ENCODE data around the gene MTHFD1. TPM values are rescaled to one million over a fixed set of nuclear protein-coding genes. Genes with fewer than 3 reads are reported as not detected.
"Not testable (repeated sequence)": the region's sequence is repeated elsewhere in the genome, so short reads cannot be mapped to it uniquely, and the experiment has no call there.

Gene MTHFD1
- total RNA-seq, 1 experiment from 2014 or later = 72.7 TPM

- intact Hi-C loops (cut with micrococcal nuclease) = no loop called here
- no TSS peak for BruUV-seq (replicated peaks)
Measured at GRCh38 chr14:64391986-64392385, 3.8 kb downstream of the MTHFD1 start.

GRCh38 chr14:64393189-64393726 lies 5.1 kb downstream of the MTHFD1 start:
- H3K27me3 Mint-ChIP-seq (ENCODE audit: insufficient read depth, unreplicated experiment); H3K9me3 Mint-ChIP-seq (ENCODE audit: unreplicated experiment); BruUV-seq (replicated peaks); intact Hi-C loops (cut with micrococcal nuclease); H3K27ac Mint-ChIP-seq (ENCODE audit: low read depth, unreplicated experiment); H3K4me3 Mint-ChIP-seq (ENCODE audit: unreplicated experiment); DNase-seq (ENCODE audit: unreplicated experiment): not testable (repeated sequence)
- Mint-ChIP-seq H3K4me1 (ENCODE audit: insufficient read depth, unreplicated experiment) (peaks cover 14% of the 10 kb centered on the region), H3K36me3 (ENCODE audit: insufficient read depth, unreplicated experiment) (peaks cover 36% of the 10 kb centered on the region)
- POLR2A ChIA-PET = interaction anchor here (0.6 to 1.4 kb wide), 2 partner anchors 11 to 47 kb away, joined by 3 read pairs; no protein-coding TSS in a partner anchor
- CTCF ChIA-PET = interaction anchor here (0.6 to 1.6 kb wide), 8 partner anchors 7 to 399 kb away, joined by 3 to 8 read pairs (median 4); no protein-coding TSS in a partner anchor

More at GRCh38 chr14:64391986-64392385, 3.8 kb downstream of the MTHFD1 start:
- H3K4me3 Mint-ChIP-seq (ENCODE audit: unreplicated experiment) = no peak overlapping the region
- H3K4me1 Mint-ChIP-seq (ENCODE audit: insufficient read depth, unreplicated experiment) = peaks cover 14% of the 10 kb centered on the region
- no peak for TF ChIP-seq CTCF (IDR thresholded peaks at IDR 0.05; ENCODE audit: unreplicated experiment)
- no peaks in the 10 kb centered on the region for H3K27me3 Mint-ChIP-seq (ENCODE audit: insufficient read depth, unreplicated experiment)
- ChIA-PET CTCF (interaction anchor here (0.6 to 1.3 kb wide), 3 partner anchors 8 to 120 kb away, joined by 3 to 4 read pairs (median 3); no protein-coding TSS in a partner anchor), POLR2A (interaction anchor here (0.6 to 1.4 kb wide), 3 partner anchors 10 to 71 kb away, joined by 3 read pairs; no protein-coding TSS in a partner anchor)
- peak overlapping the region; percentile 23 for H3K27ac Mint-ChIP-seq (ENCODE audit: low read depth, unreplicated experiment)
- no peak for DNase-seq (ENCODE audit: unreplicated experiment)
- H3K9me3 Mint-ChIP-seq (ENCODE audit: unreplicated experiment) = no peaks in the 10 kb centered on the region
- H3K36me3 Mint-ChIP-seq (ENCODE audit: insufficient read depth, unreplicated experiment) = peaks cover 41% of the 10 kb centered on the region

- H3K27me3 Mint-ChIP-seq (ENCODE audit: insufficient read depth, unreplicated experiment) = no peaks in the 10 kb centered on the region
- H3K9me3 Mint-ChIP-seq (ENCODE audit: unreplicated experiment) = no peaks in the 10 kb centered on the region
- intact Hi-C loops (cut with micrococcal nuclease) = no loop called here
- H3K36me3 Mint-ChIP-seq (ENCODE audit: insufficient read depth, unreplicated experiment) = peaks cover 35% of the 10 kb centered on the region
- H3K27ac Mint-ChIP-seq (ENCODE audit: low read depth, unreplicated experiment) = no peak overlapping the region
- BruUV-seq (replicated peaks) = no TSS peak
- no peak for TF ChIP-seq CTCF (IDR thresholded peaks at IDR 0.05; ENCODE audit: unreplicated experiment)
- ChIA-PET POLR2A (no interaction called here), CTCF (interaction anchor here (1.5 to 1.6 kb wide), 2 partner anchors 36 to 40 kb away, joined by 6 to 8 read pairs; no protein-coding TSS in a partner anchor)
- no peak for DNase-seq (ENCODE audit: unreplicated experiment)
- H3K4me1 Mint-ChIP-seq (ENCODE audit: insufficient read depth, unreplicated experiment) = peaks cover 14% of the 10 kb centered on the region
- H3K4me3 Mint-ChIP-seq (ENCODE audit: unreplicated experiment) = no peak overlapping the region
Measured at GRCh38 chr14:64394423-64394822, 6.3 kb downstream of the MTHFD1 start.

- no peak for DNase-seq (ENCODE audit: unreplicated experiment)
- BruUV-seq (replicated peaks) = no TSS peak
- POLR2A ChIA-PET = no interaction called here
- H3K27ac Mint-ChIP-seq (ENCODE audit: low read depth, unreplicated experiment) = no peak overlapping the region
- peaks cover 14% of the 10 kb centered on the region for H3K4me1 Mint-ChIP-seq (ENCODE audit: insufficient read depth, unreplicated experiment)
- CTCF ChIA-PET = interaction anchor here (1.6 kb wide), 1 partner anchor 35 kb away, joined by 8 read pairs; no protein-coding TSS in a partner anchor
- peaks cover 37% of the 10 kb centered on the region for H3K36me3 Mint-ChIP-seq (ENCODE audit: insufficient read depth, unreplicated experiment)
- TF ChIP-seq CTCF (IDR thresholded peaks at IDR 0.05; ENCODE audit: unreplicated experiment) = no peak
- H3K4me3 Mint-ChIP-seq (ENCODE audit: unreplicated experiment) = no peak overlapping the region
- intact Hi-C loops (cut with micrococcal nuclease) = no loop called here
- H3K27me3 Mint-ChIP-seq (ENCODE audit: insufficient read depth, unreplicated experiment) = no peaks in the 10 kb centered on the region
- H3K9me3 Mint-ChIP-seq (ENCODE audit: unreplicated experiment) = no peaks in the 10 kb centered on the region
Measured at GRCh38 chr14:64394977-64395633, 7.0 kb downstream of the MTHFD1 start.

Measured in MCF 10A (cell line).